CD4-positive, alpha-beta T cell (primary cell): ENCODE measurements around the gene ROBO2. TPM values are rescaled to one million over a fixed set of nuclear protein-coding genes. Genes with fewer than 3 reads are reported as not detected.

Experiments
- ATAC-seq: fragments of 200-7000 bp; cut with Tn5 transposase; one replicate; pipeline ENCODE4 v1.10.0; 2022; ENCODE audit warnings: mild to moderate bottlenecking; ENCODE audit not compliant: poor library complexity
- CTCF ChIA-PET: fragments of 350-600 bp; sonication (Branson Sonifier 250); formaldehyde crosslinking; loops from one replicate; lab custom pipeline; 2021; ENCODE audit warnings: antibody characterized with exemption, inconsistent platforms; lab: Charles Lee
- POLR2A ChIA-PET: fragments of 350-600 bp; sonication (Branson Sonifier 250); formaldehyde crosslinking; loops from one replicate; lab custom pipeline; 2021; ENCODE audit warnings: antibody characterized with exemption, inconsistent platforms; lab: Charles Lee
- DNase-seq, 14 experiments: peaks; one replicate each; pipeline ENCODE4 v3.0.0-alpha.2; 2013 to 2020; ENCODE audit warnings: mixed read lengths in 2 of 14
- H3K27ac ChIP-seq, 2 donors: one replicate each; pipeline versions ENCODE4 v1.5.1 to v1.7.0; 2013; ENCODE audit warnings: low read length in 2 of 2, low read depth in 1 of 2, mild to moderate bottlenecking in 1 of 2
- H3K27me3 ChIP-seq, 2 experiments: 1 replicate in 1 of 2; 2 replicates in 1 of 2; pipeline versions ENCODE4 v1.6.1 to v1.7.0; 2013; ENCODE audit warnings: low read length in 2 of 2, control low read depth in 1 of 2, mild to moderate bottlenecking in 1 of 2, moderate library complexity in 1 of 2; ENCODE audit not compliant: insufficient read depth in 2 of 2, control insufficient read depth in 1 of 2
- H3K36me3 ChIP-seq: one replicate; pipeline ENCODE4 v1.6.1; 2013; ENCODE audit warnings: low read length, control low read depth; ENCODE audit not compliant: insufficient read depth
- H3K4me1 ChIP-seq: one replicate; pipeline ENCODE4 v1.6.1; 2013; ENCODE audit warnings: low read length, control low read depth; ENCODE audit not compliant: insufficient read depth
- H3K4me3 ChIP-seq: one replicate; pipeline ENCODE4 v1.5.1; 2013; ENCODE audit warnings: mild to moderate bottlenecking, low read length, moderate library complexity
- H3K9me3 ChIP-seq, 2 experiments: 1 replicate in 1 of 2; 2 replicates in 1 of 2; pipeline versions ENCODE4 v1.6.1 to v1.7.0; 2013; ENCODE audit warnings: low read length in 2 of 2, mild to moderate bottlenecking in 2 of 2, control low read depth in 1 of 2, moderate library complexity in 1 of 2; ENCODE audit not compliant: control insufficient read depth in 1 of 2, insufficient read depth in 1 of 2
- H3K27ac Mint-ChIP-seq: one replicate; pipeline ENCODE4 v1.8.0; 2020; ENCODE audit warnings: mixed read lengths
- H3K27me3 Mint-ChIP-seq: one replicate; pipeline ENCODE4 v1.8.0; 2021; ENCODE audit warnings: mixed read lengths
- H3K36me3 Mint-ChIP-seq: one replicate; pipeline ENCODE4 v1.8.0; 2021; ENCODE audit warnings: low read depth, mixed read lengths
- H3K4me1 Mint-ChIP-seq: one replicate; pipeline ENCODE4 v1.8.0; 2021; ENCODE audit warnings: low read depth, mixed read lengths
- H3K4me3 Mint-ChIP-seq: one replicate; pipeline ENCODE4 v1.8.0; 2020; ENCODE audit warnings: mild to moderate bottlenecking, mixed read lengths
- H3K9me3 Mint-ChIP-seq: one replicate; pipeline ENCODE4 v1.8.0; 2020; ENCODE audit warnings: mixed read lengths
- CTCF ChIP-seq: fragments of 200-600 bp; IDR thresholded peaks from one replicate; pipeline ENCODE4 v1.8.0; 2022; ENCODE audit warnings: antibody characterized with exemption, mild to moderate bottlenecking
- intact Hi-C, 2 experiments: fragments of 100-400 bp; cut with DNase I in 1 of 2; cut with micrococcal nuclease in 1 of 2; formaldehyde crosslinking; loops; one replicate each; pipeline versions ENCODE4 v1.15.1 to v1.9.0; 2023 to 2025; cut with DNase I, micrococcal nuclease
- total RNA-seq, 174 experiments: library from RNA in 2 of 174; stranded (reverse) in 2 of 174; gene quantifications; one replicate each; pipeline ENCODE4 v1.2.3 and lab custom pipeline; 2021 to 2026

Gene ROBO2
- total RNA-seq, 2 experiments from 2014 or later: not detected

- intact Hi-C loops: no loop called here
- no peak overlapping the region for H3K4me3 ChIP-seq
- CTCF ChIA-PET: no interaction called here
- POLR2A ChIA-PET: no interaction called here
- peaks cover 11% of the 10 kb centered on the region for H3K9me3 Mint-ChIP-seq
- H3K27ac Mint-ChIP-seq: no peak overlapping the region
- no peak overlapping the region for H3K4me3 Mint-ChIP-seq
- no peaks in the 10 kb centered on the region for H3K27me3 Mint-ChIP-seq
- H3K27ac ChIP-seq: no peak overlapping the region
- no peaks in the 10 kb centered on the region for H3K36me3 ChIP-seq
- no peaks in the 10 kb centered on the region for H3K36me3 Mint-ChIP-seq
- H3K4me1 Mint-ChIP-seq: no peaks in the 10 kb centered on the region
- DNase-seq (no peak), ATAC-seq (no peak)
- no peaks in the 10 kb centered on the region for H3K4me1 ChIP-seq
- no peaks in the 10 kb centered on the region for H3K9me3 ChIP-seq
- TF ChIP-seq CTCF: no peak
- no peaks in the 10 kb centered on the region for H3K27me3 ChIP-seq
Measured at GRCh38 chr3:77693147-77693546, 653.2 kb downstream of the ROBO2 start.

- H3K27me3 Mint-ChIP-seq: no peaks in the 10 kb centered on the region
- Histone ChIP-seq H3K36me3 (no peaks in the 10 kb centered on the region), H3K27ac (no peak overlapping the region), H3K4me1 (no peaks in the 10 kb centered on the region), H3K4me3 (no peak overlapping the region), H3K27me3 (no peaks in the 10 kb centered on the region), H3K9me3 (peaks cover 0 to 8% of the 10 kb centered on the region in 2 experiments)
- no peaks in the 10 kb centered on the region for H3K4me1 Mint-ChIP-seq
- ChIA-PET CTCF (no interaction called here), POLR2A (no interaction called here)
- H3K9me3 Mint-ChIP-seq: peaks cover 20% of the 10 kb centered on the region
- no peak overlapping the region for H3K4me3 Mint-ChIP-seq
- H3K36me3 Mint-ChIP-seq: no peaks in the 10 kb centered on the region
- H3K27ac Mint-ChIP-seq: no peak overlapping the region
- no peak for DNase-seq
- intact Hi-C loops: no loop called here
- TF ChIP-seq CTCF: no peak
- ATAC-seq: no peak
Measured at GRCh38 chr3:77699125-77699691, 659.3 kb downstream of the ROBO2 start.
